NCI-H510A treated with DMSO at 0.1 percent for 48 hours (cell line): ENCODE data around the gene PTGER3.
A peak's percentile ranks its signal among the peaks of the same experiment; 100 is the strongest.

ENCODE experiments used
- DNase-seq: peaks from one replicate; lab custom pipeline; 2025; lab: John Stamatoyannopoulos, UW

The PTGER3 gene

DNA sequence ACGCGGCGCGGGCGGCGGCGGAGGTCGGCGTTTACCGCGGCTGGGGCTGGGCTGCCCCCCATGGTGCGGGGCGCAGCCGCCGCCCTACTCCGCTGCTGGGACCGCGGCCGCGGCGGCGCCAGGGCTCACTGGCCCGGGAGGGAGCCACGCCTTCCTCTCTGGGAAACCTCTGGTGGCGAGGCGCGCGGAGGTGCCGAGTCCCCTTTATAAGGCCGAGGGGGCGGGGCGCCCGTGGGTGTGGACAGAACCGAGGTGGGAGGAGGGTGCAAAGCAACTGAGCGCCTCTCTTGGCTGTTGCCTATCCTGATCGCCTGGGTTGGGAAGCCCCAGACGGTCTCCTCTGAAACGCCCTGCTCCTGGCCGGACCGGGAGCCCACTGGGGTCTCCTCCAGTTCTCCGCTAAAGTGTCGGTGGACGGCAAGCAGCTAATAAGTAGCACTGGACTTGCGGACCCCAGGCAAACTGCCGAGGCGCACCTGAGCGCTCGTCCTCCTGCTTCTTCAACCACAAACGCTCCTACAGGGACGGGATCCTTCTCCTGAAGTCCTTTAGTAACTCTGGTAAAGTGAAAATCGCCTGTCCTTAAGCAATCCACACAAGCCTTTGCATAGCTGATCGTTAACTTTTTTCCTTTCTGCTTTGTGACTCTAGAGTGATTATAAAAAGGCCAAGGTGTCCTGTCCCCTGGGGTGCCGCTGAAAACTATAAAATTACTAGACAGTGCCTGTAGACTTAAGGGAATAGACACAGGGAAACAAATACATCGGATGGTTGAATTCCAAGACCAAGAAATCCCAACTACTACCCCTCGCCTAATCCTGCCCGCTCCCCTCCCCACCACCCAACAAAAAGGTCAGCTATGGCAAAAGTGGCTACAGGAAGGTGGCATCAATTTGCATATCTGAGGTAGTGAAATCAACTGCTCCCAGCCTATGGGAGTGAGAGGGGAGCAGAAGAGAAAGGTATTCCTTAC, at the start of gene PTGER3:
Gene PTGER3, minus strand, starts transcription at position 182 of the 973 bp plus-strand sequence. CDS start 239 bp downstream, outside the sequence.
- DNase-seq: peak; percentile 75

DNA sequence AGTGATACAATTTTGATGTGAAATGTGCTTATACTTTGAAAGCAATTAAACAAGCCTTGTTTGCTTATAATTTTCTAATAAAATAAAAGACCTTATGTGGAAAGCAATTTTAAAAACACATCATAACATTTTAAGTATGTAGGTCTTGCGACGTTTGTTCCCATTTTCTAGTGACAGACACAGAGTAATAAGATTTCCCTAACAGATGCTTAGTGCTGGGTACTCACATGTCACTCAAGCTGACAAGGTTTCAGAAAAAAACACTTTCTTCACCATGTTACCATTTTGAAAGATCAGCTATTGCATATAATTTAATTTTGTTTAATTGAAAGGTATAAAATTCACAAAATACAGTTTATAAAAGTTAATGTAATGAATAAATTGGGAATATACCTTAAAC, 47.3 kb upstream of the PTGER3 start:
- DNase-seq: no peak

DNA sequence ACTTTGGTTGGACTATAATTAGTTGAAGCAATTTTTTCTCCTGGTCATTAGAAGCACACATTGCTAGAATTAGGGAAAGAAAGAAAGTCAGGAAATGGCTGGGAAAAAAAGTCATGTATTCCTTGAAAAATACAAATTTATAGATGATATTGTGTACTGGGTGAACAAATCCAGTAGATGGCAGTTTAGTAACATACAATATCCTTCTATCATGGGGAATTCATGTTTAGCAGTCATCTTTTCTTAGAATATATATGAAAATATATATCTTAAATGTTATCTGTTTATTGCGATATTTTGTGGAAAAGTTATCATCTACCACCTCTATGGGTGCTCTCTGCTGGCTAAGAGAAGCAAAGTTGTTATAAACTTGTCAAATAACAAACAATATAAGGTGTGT, 46.3 kb upstream of the PTGER3 start:
- no peak for DNase-seq

DNA sequence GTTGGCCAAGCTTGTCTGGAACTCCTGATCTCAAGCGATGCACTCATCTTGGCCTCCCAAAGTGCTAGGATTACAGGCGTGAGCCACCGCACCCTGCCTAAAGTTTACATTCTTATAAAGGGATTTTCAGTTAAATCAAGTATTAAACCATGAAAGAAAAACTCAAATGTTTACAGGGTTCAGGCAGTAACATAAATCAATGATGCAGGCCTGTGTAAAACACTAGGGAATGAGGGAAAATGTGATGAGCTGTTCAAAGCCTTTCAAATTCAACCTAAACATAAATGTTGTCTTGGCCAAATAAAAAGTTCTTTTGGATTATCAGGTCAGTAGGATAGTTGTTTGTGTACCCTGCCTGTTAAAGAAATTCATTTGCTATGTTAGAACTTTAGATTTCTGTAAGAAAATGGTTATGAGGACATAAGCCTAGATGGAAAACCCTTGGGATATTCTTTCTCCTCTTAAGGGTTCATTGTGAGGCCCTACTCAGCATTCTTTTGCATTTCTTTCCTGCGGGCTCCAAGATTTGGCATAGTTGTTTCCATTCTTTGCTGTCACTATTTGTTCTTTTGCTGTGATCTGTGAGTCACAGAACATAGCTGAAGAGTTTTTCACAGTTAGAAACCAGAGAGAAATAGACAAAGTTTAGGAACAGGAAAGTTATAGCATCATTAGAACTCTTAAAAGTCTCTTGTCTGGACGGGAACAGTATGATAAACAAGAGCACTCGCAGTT, 42.1 kb upstream of the PTGER3 start:
- DNase-seq: no peak

DNA sequence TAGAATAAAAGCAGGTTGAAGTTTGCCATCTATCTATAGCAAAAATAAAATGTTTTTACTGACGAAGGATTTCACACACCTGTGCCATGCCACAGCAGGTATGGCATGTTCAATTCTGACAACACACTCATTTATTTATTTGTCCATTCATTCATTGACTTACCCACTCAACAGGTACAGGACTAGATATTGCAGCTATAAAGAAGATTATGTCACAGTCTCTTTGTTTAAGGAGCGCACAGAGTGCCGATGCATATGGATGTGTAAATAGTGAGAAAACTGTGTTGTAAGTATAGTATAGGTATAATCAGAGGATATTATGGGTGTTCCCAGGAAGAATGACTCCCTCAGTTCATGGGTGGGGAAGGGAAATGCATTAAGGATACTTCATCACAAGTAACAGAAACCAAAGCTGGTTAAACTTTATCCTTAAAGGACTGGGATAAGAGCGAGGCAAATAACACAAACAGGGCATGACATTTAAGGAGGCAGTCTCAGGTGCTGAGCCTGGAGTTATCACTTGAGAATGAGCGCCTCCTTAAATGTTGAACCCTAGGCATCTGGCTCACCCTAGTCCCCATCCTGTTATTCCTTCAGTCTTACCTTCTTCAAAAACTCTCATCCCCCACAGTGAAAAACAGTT, 41.1 kb upstream of the PTGER3 start:
- no peak for DNase-seq

DNA sequence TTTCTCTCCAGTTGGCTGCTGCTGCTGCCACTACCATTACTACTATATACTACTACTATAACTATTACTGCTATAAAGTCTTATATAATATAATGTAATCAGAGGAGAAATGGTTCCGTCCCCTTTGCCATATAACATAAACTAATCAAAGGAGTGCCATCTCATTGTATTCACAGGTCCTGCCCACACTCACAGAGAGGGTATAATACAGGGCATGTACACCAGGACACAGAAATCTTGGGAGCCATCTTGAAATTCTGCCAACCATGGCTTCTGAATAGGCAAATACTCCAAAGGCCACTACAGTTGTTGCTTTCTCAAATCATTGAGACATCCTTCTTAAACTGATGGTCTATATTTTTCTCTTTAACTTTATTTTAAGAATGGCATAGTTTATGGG, 40.1 kb upstream of the PTGER3 start:
- no peak for DNase-seq

DNA sequence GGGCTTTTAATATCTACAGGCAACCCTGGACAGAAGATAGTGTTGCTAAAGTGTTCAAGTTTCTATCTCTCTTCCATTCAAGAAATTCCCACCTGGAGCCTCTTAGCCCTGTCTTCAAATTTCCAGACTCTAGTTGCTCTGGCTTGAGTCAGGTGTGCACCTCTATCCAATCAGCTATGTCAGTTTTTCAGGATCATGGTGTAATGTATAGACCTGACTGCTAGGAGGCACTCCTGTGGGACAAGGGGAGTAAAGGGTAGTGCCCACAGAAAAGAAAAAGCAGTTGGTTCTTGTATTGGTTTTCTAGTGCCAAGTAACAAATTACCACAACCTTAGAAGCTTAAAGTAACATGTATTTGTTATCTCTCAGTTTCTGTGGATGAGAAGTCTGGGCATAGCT, 39.4 kb upstream of the PTGER3 start:
- no peak for DNase-seq

DNA sequence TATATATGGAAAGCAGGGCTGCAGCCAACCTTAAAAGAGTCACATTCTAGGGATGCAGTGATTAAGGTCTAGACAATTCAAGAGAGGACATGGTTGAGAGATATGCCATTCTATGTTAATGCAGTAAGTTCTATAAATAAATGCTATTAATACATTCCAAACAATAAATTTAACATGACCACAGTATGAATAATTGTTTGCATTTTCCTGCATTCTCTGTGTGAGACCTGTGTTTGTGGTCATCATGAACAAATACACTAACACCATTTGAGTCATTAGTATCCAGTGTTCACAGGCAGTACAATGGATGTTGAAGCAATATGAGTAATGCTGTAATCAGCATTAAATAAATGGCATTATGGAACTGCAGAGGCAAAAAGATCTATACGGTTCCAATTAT, 38.7 kb upstream of the PTGER3 start:
- no peak for DNase-seq

DNA sequence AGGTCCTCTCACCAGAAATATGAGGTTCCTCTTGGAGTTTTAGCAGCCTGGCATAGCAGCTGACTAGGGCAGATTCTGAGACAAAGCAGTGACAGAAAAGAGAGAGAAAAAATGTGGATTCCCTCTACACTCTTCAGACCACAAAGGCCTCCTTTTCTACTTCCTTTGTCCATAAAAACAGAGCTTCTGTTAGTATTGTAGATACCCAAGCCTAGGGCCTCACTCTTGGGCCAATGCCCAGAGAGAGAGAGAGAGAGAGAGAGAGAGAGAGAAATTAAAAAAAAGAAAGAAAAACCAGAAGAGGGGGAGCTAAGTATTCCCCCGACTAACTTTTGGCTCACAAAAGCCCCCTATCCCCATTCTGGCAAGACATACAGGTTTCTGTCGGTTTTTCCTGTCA, 35.7 kb upstream of the PTGER3 start:
- DNase-seq: no peak

DNA sequence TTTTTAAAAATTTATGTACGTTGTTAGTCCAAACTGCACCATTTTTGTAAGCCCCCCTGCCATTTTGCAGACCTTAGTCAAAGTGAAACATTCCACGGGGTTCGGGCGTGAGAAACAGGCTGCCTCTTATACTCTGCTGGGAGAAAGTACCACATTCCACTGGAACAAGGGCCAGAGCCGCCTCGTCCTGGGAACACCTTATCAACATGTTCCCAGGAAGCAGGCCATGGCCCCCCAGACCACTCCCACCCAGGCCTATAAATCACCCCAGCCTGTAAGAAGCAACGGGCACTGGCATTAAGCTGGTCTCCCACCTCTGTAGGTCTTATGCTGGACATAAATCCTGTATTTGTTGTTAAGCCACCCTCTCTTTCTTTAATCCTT, 34.1 kb upstream of the PTGER3 start:
- no peak for DNase-seq

DNA sequence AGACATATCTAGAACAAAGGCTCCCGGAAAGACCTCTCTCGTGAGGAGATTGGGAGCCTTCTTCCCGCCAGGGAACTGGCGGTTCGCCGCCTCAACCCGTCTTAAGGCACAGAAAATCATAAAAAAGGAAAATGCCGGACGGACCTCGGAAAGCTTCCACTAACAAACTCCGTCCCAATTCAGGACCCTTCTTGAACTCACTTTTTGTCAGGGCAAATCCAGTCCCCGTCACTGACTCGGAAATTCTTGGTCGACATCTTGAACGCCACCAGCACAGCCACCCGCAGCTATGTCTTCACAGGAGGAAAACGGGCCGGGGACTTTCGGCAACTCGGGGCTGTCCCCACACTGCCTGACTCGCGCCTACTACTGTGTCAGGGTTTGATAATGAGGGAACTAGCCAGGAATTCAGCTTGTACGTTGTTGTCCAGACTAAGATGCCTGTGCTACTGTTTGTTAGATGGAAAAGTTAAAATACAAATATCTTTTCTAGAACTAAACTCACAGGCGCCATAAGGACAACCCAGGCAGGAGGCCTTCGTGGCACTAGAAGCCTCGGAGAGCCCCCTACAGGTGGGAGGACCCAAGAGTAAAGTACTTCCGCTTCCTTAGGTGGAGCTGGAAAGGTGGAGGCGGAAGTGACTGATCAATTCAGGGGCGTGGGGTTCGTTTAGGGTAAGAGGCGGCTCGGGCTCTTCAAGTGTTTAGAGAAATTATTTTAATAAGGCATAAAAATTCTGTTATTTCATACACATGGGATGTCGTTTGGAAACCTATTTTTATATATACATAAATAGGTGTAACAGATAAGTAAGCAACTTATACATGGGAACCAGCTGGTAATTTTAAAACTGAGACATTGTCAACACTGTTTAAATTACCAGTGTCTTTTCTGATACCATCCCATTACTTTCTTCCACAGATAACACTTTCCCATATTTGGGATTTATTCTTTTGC, 33.4 kb upstream of the PTGER3 start, which contains the start of gene ZRANB2:
Gene ZRANB2, minus strand, starts transcription at position 297 of the 958 bp plus-strand sequence. Its CDS starts 40 bp downstream, at position 257.
- peak; percentile 100 for DNase-seq

DNA sequence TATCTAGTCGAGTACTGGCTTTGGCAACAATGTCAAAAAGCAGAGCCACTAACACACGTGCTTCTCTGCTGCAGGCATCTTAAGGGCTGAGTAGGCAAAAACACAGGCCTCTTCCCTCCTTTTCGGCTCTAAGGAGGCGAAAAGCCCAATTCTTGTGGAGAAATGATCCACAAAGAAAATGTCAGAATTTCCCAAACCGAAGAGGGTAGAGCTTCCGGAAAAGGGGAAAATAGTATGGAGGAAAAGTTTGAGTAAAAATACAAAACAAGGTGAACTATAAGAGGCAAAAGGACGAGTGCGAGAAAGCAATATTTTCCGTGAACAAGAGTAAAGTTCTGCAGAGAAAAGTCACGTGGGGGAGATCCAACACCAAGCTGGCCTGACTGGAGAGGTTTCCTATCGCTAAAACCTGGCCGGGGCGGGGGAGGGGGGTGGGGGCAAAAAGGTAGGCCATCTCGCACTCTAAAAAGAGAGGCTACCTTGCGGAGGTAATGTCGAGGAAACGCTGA, 32.7 kb upstream of the PTGER3 start:
- DNase-seq: peak; percentile 63

DNA sequence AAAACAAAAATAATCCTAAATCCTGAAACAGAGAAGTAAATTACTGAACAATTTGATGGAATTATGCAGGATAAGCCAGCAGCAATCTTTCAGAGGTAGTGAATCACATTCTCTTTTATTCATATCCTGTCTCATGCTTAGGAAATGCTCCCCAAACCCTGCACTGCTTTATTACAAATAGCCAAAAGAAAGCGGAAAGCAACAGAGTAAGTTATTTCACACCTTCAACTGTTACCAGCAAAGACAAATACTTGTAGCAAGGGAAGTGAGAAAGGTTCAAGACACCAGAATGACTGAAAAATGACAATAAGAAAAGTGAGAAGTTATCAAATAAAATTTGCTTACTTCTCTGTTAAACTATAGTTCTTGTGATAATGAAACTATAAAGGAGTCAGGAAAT, 27.1 kb upstream of the PTGER3 start:
- DNase-seq: no peak

DNA sequence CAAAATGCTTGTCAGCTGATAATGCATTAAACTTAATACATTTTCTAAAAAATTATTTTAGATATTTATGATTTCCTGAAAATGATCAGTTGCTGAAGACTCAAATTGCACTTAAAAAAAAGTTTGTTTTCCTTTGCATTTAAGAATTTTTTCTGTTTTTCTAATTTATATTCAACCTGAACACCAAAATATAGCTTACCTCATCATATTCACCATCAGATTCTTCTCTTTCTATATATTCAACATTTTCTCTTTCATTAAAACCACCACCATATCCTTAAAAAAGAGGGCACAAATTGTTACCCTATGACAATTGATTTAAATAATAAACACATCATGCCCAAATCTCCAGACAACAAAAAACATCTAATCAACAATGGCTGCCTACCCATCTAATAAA, 24.7 kb upstream of the PTGER3 start:
- no peak for DNase-seq

DNA sequence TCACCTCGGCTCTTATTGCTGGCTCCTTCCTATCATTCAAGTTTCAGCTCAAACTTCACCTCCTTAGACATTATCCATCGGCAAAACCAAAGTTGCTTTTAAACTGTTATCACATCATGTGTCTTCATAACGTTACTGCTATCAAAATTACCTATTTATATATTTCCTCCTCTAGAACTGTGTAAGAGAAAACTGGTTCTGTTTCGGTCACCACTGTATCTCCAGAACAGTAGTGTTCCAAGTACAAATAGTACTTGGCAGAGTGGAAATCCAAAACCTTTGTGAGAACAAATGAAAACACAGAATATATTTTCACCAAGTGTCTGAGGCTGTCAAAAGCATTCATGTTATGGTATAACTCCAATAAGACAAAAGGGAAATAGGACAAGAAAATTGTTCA, 24.1 kb upstream of the PTGER3 start:
- DNase-seq: no peak

DNA sequence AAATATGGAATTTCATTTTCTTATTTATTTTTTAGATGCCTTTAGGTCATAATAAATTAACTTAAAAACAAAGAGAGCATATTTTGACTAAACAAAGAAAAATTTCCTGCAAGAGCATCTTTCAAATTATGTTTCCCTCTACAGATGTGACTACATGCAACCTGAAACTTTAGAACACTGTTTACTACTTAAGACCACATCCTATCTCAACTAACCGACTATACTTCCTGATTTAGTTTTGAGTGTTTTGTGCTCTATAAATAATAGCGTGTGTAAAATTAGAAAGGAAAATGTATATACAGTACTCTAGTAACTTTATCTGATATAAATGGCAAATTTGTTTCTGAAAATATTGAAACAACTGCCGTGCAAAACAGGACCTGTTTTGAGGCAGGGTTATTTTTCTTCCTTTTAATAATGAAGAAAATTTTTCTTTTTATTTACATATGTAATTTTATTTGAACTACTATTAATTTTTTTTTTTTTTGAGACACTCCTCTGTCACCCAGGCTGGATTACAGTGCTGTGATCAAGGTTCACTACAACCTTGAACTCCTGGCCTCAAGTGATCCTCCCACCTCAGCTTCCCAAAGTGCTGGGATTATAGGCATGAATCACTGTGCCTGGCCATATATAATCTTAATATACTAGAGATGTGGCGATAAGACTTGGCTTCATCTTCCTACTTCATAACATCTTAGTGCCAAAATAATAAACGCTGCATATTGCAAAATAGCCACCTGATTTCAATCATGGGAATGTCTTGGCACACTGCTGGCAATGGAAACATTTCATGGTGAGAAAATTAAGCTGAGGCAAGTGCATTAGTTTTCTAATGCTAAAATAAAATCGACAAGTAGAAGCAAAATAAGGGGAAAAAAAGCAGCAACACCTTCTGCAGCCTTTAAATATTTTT, 21.0 kb upstream of the PTGER3 start:
- no peak for DNase-seq

DNA sequence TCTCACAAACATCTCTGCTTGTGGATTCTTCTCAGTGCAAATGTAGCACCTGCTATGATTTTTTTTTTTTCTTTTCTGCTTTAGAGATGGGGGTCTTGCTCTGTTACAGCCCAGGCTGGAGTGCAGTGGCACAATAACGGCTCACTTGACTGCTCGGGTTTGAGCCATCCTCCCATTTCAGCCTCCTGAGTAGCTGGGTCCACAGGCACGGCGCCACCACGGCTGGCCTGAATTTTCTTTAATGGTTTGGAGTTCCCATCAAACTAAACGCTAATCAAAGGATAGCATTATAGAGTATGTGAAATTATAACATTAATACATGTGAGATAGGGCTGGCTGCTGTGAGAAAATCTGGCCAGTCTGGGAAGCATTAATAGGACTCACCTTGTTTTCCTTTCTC, 7.2 kb upstream of the PTGER3 start:
- DNase-seq: no peak

DNA sequence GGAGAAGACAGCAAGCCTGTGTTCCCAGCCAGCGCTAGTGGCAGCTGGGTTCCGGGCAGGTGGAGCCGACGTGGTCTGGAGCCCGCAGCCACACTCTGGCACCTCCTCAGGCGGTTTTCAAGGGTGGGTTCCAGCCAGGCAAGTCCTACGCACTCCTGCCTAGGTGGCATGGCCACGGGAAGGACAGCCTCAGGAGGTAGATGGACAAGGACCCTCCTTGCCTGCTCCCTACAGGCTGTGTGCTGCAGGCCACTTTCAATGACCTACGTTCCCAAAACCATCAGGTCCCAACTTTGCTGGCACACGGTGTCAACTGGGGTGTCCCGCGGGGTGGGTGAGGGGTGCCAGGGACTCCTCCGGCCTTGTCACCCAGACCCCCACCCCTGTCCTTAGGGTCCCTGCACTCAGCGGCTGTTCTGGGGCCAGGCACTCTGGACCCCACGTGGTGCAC, 6.7 kb upstream of the PTGER3 start:
- DNase-seq: no peak

DNA sequence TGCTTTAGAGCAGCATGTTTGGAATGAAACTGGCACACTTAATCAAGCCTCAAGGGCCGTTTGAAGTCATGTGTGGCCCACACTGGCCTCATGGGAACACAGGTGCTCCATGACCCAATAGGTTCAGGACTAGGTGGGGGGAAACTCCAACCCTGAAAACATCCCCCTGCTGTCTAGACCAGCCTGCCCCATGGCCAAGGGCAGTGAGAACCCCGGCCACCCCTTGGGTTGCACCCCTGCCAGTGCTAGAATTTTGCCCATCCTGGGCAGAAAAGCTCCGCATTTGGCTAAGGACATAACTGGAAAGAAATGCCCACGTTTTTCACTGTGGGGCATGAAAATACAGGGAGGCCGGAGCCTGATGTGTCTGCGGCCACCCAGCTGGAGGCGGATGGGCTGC, 6.1 kb upstream of the PTGER3 start:
- no peak for DNase-seq

DNA sequence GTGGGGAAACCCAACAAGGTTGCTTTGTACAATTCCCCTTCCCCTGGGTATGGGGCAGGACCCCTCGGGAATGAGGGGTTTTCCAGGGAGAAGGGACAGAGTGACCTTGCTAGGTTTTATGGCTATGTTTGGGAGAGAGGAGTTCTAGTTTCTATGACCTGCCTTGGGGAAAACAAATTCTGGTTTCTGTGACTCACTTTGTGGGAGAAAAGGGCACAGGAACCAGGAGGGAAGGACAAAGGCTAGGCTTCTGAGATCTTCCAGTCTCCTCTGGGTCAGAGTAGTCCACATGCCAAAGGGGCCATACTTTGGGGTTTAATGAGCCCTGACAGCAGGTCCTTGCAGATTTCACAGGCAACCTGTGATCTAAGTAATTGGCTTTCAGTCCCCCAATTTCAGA, 5.5 kb upstream of the PTGER3 start:
- no peak for DNase-seq
